ENCODE data around the gene EBNA1BP2. TPM values are rescaled to one million over a fixed set of nuclear protein-coding genes. Genes with fewer than 3 reads are reported as not detected.

The EBNA1BP2 gene
- total and polyA plus RNA-seq, 2 of the 13 experiments (the other 11 are each of a cell fraction or from before 2014, with no cell fraction given): 27.1 to 102 TPM

DNA sequence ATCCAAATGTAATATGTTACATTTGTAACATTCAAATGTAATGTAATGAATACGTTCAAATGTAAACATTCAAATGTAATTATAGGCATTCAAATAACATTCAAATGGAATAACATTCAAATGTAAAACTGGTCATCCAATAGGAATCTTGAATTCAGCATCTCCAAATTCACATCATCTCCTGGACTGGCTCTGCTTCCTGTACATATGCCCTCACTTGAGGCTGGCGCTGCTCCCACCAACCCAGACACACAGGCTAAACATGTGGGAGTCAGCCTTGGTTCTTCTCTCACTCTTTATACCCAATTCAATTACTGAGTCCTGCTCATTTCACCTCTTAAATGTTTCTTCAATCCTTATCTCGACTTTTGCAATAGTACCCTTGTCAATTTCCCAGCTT, 6.9 kb downstream of the EBNA1BP2 start (continued):
- TF ChIP-seq, protein P1, sequence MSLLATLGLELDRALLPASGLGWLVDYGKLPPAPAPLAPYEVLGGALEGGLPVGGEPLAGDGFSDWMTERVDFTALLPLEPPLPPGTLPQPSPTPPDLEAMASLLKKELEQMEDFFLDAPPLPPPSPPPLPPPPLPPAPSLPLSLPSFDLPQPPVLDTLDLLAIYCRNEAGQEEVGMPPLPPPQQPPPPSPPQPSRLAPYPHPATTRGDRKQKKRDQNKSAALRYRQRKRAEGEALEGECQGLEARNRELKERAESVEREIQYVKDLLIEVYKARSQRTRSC (CRISPR knock-in tag; IDR thresholded peaks at IDR 0.05; ENCODE audit: low read depth): no peak
- TF ChIP-seq ZKSCAN1 (IDR thresholded peaks at IDR 0.05; ENCODE audit: low read length): no peak
- no peak for TF ChIP-seq ZNF572 (CRISPR knock-in tag; IDR thresholded peaks at IDR 0.05)
- TF ChIP-seq KDM4B (CRISPR knock-in tag; IDR thresholded peaks at IDR 0.05): no peak
- TF ChIP-seq PHB2 (IDR thresholded peaks at IDR 0.05; ENCODE audit: partially characterized antibody): no peak
- TF ChIP-seq ZNF790 (CRISPR knock-in tag; IDR thresholded peaks at IDR 0.05; ENCODE audit: borderline replicate concordance): no peak
- TF ChIP-seq, protein P2, sequence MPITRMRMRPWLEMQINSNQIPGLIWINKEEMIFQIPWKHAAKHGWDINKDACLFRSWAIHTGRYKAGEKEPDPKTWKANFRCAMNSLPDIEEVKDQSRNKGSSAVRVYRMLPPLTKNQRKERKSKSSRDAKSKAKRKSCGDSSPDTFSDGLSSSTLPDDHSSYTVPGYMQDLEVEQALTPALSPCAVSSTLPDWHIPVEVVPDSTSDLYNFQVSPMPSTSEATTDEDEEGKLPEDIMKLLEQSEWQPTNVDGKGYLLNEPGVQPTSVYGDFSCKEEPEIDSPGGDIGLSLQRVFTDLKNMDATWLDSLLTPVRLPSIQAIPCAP (CRISPR knock-in tag; IDR thresholded peaks at IDR 0.05; ENCODE audit: low read depth): no peak
- TF ChIP-seq, protein P3, sequence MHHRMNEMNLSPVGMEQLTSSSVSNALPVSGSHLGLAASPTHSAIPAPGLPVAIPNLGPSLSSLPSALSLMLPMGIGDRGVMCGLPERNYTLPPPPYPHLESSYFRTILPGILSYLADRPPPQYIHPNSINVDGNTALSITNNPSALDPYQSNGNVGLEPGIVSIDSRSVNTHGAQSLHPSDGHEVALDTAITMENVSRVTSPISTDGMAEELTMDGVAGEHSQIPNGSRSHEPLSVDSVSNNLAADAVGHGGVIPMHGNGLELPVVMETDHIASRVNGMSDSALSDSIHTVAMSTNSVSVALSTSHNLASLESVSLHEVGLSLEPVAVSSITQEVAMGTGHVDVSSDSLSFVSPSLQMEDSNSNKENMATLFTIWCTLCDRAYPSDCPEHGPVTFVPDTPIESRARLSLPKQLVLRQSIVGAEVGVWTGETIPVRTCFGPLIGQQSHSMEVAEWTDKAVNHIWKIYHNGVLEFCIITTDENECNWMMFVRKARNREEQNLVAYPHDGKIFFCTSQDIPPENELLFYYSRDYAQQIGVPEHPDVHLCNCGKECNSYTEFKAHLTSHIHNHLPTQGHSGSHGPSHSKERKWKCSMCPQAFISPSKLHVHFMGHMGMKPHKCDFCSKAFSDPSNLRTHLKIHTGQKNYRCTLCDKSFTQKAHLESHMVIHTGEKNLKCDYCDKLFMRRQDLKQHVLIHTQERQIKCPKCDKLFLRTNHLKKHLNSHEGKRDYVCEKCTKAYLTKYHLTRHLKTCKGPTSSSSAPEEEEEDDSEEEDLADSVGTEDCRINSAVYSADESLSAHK (CRISPR knock-in tag; IDR thresholded peaks at IDR 0.05; ENCODE audit: borderline replicate concordance): no peak
- no peak for TF ChIP-seq ZNF10 (CRISPR knock-in tag; IDR thresholded peaks at IDR 0.05; ENCODE audit: borderline replicate concordance, low read depth)

DNA sequence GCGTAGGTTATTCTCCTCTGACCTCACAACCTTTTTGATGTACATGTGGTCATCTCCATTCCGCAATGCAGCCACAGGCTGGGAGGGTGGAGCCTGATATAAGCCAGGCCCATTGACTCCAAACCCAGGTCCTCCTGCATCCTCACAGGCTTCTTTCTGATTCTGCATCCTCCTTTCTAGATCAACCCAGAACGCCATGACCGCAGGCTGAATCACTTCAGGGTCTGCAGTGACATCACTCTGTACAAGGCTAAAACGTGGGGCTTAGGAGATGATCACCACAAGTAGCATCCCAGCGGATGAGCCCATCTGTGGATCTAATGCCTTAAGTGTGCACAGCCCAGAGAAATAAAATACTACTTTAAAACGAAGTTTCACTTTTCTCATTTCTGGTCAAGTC, 16.1 kb downstream of the EBNA1BP2 start:
- ATAC-seq (no peak), DNase-seq (ENCODE audit: low spot score) (no peak), FAIRE-seq (no peak)
- H3K79me2 ChIP-seq (ENCODE audit: insufficient read depth, low read length): no peaks in the 10 kb centered on the region
- no peaks in the 10 kb centered on the region for H4K20me1 ChIP-seq (ENCODE audit: insufficient read depth, low read length)
- no peak overlapping the region for H3K4me2 ChIP-seq (ENCODE audit: low read depth, low read length)
- H3K4me1 ChIP-seq (ENCODE audit: insufficient read depth, low read length): no peaks in the 10 kb centered on the region
- no peaks in the 10 kb centered on the region for H3K9me3 ChIP-seq (ENCODE audit: low read length)
- 48% methylated on average over 5 of the region's 7 CpGs for WGBS (ENCODE audit: low lambda C conversion rate)
- no peak overlapping the region for H3K9ac ChIP-seq (ENCODE audit: insufficient read depth, low read depth, low read length)
- no TSS peak for BruUV-seq (replicated peaks)
- intact Hi-C loops (cut with micrococcal nuclease; ENCODE audit: unreplicated experiment): no loop called here
- H3K27ac ChIP-seq (ENCODE audit: extremely low read length, insufficient read depth, low read length): no peak overlapping the region
- H2AFZ ChIP-seq (ENCODE audit: low read length): no peak overlapping the region
- POLR2A ChIA-PET: no interaction called here
- peaks cover 0 to 1% of the 10 kb centered on the region in 2 experiments; a peak in 1 of 5 replicates for H3K27me3 ChIP-seq (ENCODE audit: control insufficient read depth in 1 of 2, insufficient read depth in 2 of 2, low read length in 2 of 2)
- no peaks in the 10 kb centered on the region for H3K36me3 ChIP-seq (replicated peaks in 1 of 2; ENCODE audit: control insufficient read depth in 1 of 2, insufficient read depth in 2 of 2, low read length in 2 of 2)
- H3K4me3 ChIP-seq (replicated peaks in 1 of 3; ENCODE audit: insufficient read depth in 1 of 3, low read depth in 2 of 3, low read length in 3 of 3): no peak overlapping the region
- CTCF ChIA-PET (ENCODE audit: low intra/inter-chr PET ratio, low total read pairs): no interaction called here
- in situ Hi-C loops (cut with HindIII; ENCODE audit: extremely low pct_ligation_motif_present, low pct_unique_long_range_greater_than_20kb): no loop called here
- no peak for TF ChIP-seq HMG20A (CRISPR knock-in tag; IDR thresholded peaks at IDR 0.05; ENCODE audit: borderline replicate concordance)
- TF ChIP-seq, protein P4, sequence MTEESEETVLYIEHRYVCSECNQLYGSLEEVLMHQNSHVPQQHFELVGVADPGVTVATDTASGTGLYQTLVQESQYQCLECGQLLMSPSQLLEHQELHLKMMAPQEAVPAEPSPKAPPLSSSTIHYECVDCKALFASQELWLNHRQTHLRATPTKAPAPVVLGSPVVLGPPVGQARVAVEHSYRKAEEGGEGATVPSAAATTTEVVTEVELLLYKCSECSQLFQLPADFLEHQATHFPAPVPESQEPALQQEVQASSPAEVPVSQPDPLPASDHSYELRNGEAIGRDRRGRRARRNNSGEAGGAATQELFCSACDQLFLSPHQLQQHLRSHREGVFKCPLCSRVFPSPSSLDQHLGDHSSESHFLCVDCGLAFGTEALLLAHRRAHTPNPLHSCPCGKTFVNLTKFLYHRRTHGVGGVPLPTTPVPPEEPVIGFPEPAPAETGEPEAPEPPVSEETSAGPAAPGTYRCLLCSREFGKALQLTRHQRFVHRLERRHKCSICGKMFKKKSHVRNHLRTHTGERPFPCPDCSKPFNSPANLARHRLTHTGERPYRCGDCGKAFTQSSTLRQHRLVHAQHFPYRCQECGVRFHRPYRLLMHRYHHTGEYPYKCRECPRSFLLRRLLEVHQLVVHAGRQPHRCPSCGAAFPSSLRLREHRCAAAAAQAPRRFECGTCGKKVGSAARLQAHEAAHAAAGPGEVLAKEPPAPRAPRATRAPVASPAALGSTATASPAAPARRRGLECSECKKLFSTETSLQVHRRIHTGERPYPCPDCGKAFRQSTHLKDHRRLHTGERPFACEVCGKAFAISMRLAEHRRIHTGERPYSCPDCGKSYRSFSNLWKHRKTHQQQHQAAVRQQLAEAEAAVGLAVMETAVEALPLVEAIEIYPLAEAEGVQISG (CRISPR knock-in tag; IDR thresholded peaks at IDR 0.05): no peak
- no peak for TF ChIP-seq ZNF570 (CRISPR knock-in tag; IDR thresholded peaks at IDR 0.05; ENCODE audit: borderline replicate concordance)
